CMK (cell line): ENCODE results near the gene IL1A.
A peak's percentile ranks its signal among the peaks of the same experiment; 100 is the strongest.
"Not testable (repeated sequence)": the region's sequence is repeated elsewhere in the genome, so short reads cannot be mapped to it uniquely, and the experiment has no call there.

Experiments used
- DNase-seq: peaks from one replicate; pipeline ENCODE4 v3.0.0-alpha.2; 2010; ENCODE audit warnings: low read depth

Gene IL1A, protein sequence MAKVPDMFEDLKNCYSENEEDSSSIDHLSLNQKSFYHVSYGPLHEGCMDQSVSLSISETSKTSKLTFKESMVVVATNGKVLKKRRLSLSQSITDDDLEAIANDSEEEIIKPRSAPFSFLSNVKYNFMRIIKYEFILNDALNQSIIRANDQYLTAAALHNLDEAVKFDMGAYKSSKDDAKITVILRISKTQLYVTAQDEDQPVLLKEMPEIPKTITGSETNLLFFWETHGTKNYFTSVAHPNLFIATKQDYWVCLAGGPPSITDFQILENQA

DNA sequence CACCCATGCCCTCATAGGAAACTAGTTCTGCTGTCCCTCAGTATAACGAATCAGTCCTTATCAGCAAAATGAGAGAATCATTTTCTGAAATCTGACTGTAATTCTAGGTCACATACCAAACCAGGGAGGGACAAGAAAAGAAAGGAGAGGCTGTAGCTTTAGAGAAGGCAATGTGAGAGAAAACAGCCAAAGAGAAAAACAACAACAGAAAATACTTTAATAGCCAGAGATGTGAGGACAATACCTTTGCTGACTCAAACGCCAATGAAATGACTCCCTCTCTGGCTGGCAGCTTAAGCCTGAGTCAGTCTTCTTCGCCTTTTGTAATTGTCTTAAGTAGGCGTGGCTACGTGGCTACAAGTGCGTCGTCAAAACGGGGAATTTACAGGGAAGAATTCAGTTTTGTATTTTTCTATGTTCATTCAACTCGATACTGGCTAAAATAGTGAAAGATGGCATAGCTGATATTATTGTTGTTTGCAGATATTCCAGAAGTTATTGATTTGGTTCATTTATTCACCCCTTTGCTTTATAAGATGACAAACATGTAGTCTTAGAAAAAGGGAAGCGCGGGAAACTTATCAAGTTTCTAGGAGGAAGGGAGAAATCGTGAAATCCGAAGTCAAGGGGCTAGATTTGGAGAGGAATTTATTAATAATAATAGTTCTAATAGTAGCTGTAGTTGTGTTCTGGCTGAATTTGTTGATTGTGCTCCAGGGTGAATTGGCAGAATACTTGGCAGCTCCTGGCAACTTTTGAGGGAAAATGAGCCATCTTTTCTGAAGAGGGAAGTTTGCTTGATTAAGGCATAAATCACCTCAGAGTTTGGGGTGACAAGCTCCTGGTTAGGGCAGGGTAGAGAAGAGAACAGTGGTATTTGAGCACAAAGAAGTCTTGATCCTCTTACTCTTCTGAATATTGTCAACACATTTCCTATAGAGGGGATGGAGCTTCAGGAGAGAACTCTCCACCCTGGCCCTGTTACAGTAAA, at the start of gene IL1A:
TSS of gene IL1A (minus strand) at position 295 of the 991 bp plus-strand sequence. CDS start 723 bp downstream, outside the sequence.
- DNase-seq = no peak

DNA sequence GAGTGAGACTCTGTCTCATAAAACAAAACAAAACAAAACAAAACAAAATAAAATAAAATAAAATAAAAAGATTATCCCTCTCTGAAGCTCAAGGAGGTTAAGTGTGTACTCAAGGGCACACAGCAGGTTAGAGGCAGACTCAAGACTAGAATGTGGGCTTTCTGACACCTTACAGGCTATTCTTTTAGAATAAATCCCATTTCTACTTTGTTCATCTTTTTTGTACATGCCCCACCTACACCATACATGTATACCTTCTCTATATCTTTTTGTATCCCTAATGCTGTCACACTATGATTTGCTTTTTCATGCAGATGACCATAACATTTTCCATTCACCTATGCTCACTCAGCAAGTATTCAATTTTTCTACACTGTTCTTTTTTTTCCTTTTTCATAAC, 49.7 kb upstream of the IL1A start:
- no peak for DNase-seq

DNA sequence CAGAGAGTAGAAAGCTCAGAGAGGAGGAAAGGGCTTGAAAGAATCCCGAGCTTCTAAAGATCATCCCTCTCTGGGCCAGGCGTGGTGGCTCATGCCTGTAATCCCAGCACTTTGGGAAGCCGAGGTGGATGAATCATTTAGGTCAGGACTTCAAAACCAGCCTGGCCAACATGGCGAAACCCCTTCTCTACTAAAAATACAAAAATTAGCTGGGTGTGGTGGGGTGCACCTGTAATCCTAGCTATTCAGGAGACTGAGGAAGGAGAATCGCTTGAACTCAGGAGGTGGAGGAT, 49.3 kb upstream of the IL1A start:
- not testable (repeated sequence) for DNase-seq

DNA sequence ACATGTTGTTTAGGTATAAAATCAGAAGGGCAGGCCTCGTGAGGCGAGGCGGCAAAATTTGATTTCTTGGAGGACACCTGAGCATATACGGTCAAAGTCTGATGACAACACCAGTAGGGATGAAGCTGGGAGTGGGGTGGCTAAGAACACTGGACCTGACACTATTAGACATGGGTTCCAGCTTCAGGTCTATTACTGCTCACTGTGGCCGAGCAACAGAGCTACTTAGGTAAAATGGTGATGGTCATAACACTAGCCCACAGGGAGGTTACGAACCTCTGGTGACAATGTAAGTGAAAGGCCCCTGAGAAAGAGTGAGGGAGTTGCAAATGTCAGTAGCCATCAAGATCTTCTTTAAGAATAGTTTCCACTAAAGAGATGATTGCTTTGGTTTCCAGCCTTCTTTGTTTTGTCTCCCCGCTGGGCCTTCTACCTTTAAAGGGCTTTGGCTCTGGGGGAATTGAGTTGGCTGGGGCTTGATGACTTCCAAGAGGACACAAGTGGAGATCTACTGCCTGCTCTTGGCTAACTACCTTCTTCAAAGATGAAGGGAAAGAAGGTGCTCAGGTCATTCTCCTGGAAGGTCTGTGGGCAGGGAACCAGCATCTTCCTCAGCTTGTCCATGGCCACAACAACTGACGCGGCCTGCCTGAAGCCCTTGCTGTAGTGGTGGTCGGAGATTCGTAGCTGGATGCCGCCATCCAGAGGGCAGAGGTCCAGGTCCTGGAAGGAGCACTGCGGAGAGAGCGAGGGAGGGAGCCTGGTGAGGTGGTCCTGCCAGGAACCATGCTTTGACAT, 48.7 kb upstream of the IL1A start:
- DNase-seq = no peak

DNA sequence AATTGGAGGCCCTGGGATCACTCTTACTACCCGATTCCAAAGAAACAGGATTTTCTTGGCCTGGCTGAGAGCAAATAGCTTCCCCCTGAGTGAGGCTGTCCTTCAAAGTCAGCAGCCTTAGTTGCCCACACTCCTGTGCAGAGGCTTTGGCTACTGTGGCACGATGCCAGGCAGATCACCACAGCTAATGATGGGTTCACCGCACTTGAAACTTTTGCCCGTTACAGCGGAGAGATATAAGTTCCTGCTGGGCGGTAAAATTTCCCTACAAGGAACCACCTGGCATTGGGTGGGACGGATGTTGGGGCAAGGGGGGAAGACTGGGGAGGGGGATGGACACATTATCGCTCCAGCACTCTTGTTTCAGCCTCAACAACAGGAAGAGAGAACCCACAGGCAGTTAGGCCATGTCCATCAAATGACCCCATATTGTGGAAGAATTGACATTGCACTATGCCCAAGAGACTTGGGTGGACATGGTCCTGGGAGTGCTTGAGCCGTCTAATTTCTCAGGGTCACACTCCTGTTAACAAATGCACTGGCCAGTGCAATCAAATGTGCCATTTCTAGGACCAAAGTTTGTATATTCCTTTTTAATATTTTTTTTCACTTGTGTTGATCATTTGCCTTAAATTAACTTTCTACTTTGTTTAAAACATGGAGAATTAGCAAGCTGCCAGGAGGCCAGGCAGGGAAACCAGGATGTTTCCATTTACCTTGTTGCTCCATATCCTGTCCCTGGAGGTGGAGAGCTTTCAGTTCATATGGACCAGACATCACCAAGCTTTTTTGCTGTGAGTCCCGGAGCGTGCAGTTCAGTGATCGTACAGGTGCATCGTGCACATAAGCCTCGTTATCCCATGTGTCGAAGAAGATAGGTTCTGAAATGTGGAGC, 47.9 kb upstream of the IL1A start:
- DNase-seq = peak; percentile 92

DNA sequence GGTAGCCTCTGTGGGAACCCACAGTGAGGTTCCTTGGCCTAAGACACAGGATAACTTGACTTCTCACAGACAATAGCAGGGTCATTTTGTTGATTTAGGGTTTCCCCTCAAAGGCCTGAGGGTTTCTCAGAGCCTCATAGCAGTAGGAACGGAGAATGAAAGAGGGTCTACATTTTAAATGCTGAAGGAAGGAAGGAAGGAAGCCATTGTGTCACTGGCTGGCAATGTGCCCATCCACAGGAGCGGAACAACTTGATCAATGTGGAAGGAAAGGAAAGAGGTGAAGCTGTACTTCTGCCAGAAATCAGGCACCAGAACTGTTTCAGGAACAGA, 47.2 kb upstream of the IL1A start:
- no peak for DNase-seq

DNA sequence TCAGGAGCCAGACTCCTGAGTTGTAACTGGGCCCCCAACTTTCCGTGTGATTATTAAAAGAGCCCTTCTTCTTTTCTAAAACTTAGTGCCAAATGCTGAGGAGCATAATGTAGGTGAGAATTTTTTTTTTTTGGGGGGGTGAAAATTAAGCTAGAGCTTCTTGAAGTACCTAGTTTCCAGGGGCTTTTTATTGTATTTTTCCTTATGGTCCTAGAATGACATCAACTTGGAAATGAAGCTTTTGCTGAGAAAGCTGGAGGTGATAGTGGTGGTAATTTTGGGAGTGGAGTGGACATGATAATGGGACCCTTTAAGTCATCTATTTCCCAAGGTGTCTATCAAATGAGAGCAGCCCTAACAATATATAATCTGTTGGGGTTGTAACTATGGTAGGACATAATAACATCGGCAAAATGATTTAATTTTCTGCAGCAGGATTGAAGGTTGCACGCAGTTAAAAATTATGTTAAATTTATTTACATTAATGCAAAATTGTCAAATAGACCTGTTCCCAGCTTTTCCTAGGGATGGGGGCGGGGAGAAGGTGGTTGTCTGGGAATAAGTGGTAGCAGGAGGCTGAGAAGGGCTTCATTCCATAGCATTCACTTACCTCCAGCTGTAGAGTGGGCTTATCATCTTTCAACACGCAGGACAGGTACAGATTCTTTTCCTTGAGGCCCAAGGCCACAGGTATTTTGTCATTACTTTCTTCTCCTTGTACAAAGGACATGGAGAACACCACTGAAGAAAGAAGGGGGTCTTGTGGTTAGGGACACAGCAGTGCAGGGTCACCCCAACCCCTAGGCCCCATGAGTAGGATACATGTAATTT, 46.6 kb upstream of the IL1A start:
- no peak for DNase-seq

DNA sequence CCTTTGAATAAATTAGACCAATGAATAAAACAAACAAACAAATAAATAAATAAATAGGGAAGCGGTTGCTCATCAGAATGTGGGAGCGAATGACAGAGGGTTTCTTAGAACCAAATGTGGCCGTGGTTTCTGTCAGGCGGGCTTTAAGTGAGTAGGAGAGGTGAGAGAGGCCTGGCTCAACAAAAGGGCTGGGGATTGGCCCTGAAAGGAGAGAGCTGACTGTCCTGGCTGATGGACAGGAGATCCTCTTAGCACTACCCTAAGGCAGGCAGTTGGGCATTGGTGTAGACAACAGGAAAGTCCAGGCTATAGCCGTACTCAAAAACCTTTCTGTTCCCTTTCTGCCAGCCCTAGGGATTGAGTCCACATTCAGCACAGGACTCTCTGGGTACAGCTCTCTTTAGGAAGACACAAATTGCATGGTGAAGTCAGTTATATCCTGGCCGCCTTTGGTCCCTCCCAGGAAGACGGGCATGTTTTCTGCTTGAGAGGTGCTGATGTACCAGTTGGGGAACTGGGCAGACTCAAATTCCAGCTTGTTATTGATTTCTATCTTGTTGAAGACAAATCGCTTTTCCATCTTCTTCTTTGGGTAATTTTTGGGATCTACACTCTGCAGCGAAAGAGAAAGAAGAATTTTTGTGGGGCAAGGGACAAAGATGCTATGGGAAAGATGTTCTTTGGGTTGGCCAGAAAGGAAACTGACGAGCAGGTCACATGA, 45.8 kb upstream of the IL1A start:
- DNase-seq = no peak

DNA sequence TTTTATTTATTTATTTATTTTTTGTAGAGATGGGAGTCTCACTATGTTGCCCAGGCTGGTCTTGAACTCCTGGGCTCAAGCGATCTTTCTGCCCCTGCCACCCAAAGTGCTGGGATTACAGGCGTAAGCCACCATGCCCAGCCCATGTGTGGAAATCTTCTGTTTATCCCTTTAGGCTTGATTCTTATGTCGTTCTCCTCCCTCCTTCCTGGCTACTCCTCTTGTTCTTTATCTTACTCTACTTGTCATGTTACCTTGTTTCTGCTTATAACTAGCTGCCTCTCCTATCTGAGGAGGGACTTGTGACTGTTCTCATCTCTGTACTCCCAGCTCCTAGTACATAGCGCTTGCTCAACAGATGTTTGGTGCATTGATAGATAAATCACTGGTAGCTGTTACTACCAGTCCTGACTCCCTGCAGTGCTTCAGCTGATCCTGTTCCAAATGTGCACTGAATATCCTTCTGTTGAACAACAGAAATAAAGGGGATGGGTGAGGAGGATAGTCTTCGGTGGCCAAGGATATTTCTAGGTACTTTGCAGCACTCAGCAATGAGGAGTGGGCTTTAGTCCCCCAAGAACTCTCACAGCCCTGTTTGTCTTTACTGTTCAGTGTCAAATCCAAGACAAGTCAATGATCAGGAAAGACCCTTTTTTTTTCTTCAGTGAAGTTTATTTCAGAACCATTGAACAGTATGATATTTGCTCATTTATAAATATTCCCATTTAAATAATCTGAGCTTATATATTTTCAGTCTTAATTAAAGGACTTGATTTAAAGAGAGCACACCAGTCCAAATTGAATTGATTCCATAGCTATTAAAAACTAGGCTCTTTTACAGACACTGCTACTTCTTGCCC, 45.0 kb upstream of the IL1A start:
- no peak for DNase-seq

DNA sequence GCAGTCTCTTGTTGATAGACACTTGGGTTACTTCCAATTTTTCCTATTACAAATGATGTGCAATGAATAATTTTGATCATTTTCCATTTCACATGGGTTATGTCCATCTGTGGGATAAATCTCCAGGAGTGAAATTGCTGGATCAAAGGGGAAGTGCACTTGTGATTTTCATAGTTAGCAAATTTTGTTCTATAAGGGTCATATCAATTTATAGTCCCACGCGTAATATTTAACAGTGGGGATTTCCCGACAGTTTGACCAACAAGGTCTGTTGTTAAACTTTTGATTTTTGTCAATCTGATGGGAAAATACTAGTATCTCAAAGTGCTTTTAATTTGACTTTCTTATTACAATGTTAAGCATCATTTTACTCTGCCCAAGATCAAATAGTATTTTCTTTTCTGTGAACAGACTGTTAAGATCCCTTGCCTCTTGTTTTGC, 44.0 kb upstream of the IL1A start:
- DNase-seq = no peak

DNA sequence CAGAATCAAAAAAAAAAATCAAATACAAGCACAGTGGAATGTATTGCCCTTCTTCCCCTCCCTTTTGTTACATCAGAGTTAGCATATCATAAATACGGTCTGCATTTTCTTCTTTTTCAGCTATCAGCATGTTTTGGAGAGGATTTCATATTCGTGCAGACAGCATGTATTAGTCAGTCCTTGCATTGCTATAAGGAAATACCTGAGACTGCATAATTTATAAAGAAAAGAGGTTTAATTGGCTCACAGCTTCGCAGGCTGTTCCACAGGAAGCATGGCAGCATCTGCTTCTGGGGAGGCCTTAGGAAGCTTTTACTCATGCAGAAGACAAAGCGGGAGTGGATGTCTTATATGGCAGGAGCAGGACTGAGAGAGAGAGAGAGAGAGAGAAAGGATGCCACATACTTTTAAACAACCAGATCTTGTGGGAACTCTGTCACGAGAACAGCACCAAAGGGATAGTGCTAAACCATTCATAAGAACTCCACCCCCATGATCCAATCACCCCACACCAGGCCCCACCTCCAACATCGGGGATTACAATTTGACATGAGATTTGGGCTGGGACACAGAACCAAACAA, 43.4 kb upstream of the IL1A start:
- DNase-seq = no peak

DNA sequence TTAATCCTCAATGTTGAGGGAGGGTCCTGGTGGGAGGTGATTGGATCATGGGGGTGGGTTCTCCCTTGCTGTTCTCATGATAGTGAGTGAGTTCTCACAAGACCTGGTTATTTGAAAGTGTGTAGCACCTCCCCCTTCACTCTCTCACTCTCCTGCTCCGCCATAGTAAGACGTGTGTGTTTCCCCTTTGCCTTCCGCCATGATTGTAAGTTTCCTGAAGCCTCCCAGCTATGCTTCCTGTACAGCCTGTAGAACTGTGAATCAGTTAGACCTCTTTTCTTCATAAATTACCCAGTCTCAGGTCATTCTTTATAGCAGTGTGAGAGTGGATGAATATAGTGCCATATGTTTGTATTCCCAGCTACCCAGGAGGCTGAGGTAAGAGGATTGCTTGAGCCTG, 42.7 kb upstream of the IL1A start:
- DNase-seq = no peak

DNA sequence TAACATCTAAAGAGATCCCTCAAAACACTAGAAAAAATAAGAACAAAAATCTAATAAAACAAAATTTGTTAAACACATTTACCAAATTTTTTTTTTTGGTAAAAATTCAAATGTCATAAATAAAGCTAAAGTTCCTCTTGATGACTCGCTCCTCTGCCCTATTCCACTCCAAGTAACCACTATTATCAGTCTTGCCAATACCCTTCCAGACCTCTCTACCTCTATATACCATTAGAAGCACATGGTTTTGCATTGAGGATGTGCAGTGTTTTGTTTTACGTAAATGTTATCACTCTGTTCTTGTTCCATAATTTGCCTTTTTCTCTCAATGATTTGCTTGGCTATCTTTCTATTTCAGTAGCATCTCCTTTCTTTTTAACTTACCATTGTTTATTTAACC, 41.4 kb upstream of the IL1A start:
- no peak for DNase-seq

DNA sequence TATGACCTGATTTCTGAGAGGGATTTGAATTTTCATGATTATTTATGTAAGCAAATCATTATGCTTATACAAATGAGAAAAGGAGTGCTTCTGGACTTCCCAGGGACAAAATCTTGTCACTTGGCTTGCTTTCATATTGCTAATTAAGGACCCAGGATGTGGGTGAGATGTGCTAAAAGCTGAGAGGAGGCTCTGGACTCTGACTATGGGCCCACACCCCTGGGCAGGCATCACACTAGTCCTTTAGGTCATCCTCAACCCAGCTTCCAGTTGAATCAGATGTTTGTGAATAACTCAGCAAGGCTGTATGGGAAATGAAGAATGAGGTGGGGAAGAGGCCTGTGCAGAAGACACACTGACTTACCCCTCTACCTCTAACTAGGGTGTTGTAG, 40.4 kb upstream of the IL1A start:
- no peak for DNase-seq

DNA sequence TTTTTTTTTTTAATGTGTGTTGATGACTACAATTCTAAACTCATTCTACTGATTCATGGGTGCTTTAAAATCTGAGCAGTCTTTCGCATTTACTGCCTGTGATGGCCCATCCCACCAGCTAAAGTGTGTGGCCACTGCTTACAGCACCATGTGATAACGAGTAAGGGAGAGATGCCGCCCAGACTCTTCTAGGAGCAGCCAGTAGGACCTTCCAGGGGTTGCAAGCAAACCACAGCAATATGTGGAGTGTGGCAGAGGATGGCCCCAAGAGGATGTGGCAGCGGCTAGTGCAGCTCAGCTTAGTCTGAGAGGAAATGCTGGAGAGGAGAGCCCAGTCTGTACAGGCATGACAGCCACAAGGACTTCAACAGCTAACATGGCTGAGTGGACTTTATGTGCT, 37.4 kb upstream of the IL1A start:
- DNase-seq = no peak

DNA sequence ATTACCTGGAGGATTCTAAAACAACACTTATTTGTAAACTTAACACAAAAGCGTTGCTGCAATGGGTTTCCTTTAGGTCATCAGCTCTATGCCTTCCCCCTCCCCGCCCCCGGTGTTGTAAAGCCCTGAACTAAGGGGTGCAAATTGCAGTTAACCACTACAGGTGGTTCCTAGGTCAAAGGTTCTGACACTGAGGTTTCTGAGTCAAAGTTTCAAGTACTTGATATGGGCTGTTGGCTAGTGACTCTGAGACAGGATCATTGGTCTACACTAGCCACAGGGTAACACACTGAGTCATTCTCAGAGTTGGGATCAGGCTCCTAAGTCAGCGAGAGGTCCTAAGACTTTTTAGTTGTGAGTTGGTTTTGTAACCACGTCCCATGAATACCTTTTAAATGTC, 36.8 kb upstream of the IL1A start:
- no peak for DNase-seq

DNA sequence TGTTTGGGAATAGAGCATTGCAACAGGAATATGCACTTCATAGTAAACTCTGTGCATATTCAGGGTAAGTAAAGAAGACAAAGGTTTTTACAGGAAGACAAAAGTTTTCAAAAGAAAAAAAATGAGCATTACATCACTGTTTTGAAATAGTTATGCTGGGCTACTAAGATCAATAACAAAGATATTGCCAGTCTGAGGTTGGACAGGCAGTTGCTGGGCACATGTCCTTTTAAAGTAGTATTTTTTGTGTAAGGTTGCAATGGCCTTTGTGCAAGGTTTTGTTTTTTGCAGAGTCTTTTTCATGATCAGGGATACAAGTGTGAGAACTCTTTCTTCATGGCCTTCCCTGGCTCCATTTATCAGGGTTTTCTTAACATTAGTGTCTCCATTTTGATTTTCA, 36.0 kb upstream of the IL1A start:
- no peak for DNase-seq

DNA sequence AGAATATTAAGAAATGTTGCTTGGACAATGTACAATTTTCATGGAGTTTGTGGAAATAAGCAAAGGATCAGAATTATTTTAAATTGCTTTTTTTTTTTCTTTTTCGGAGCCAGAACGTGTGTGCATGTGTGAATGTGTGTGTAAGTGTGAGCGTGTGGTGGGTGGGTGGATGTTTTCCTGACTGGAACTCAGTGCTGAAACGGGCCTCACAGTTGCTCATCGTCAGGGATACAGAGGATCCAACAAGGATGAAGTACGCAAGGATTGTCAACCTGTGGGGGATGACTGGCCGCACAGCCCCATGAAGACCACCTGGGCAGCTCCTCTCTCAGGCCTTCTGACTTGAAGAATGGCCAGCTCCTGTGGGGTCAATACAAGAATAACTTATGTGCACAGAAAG, 34.8 kb upstream of the IL1A start:
- DNase-seq = no peak
